HG03066 (cell line): ENCODE results near the gene SDK2.
"Not testable (repeated sequence)": the region's sequence is repeated elsewhere in the genome, so short reads cannot be mapped to it uniquely, and the experiment has no call there.

Experiments
- ATAC-seq: cut with Tn5 transposase; IDR thresholded peaks from one replicate; pipeline ENCODE4 v1.9.1; 2021; ENCODE audit warnings: low read depth; ENCODE audit not compliant: unreplicated experiment

SDK2 gene

DNA sequence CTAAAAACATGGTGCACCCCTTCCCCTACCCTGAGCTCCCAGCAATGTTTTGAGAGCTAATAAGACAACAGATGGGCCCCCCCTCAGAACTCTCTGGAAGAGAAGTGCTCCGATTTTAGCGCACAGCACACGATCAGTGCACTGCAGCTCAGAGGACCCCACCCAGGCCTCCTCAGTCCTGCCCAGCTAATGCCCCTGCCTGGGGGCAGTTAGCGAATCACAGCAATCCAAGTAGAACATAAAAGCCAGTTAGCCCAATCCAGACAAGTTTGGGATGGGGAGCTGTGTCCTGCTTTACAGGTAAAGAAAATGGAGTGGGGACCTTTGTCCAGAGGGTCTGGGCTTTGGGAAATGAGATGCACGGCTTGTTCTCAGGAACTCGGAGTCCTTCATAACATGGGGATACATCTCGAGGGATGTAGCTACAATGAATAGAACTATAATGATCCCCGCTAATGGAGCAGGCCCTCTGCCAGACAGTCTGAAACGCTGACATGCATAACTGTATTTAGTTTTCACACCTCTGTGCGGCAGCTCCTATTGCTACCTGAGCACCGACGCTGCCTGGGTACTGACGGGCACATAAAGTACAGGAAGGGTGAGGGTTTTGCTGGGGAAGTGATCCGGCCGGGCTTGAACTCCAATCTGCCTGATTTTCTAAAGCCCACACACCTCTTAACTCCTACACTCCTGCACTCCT is 302.7 kb downstream of the SDK2 start:
- no peak for ATAC-seq

DNA sequence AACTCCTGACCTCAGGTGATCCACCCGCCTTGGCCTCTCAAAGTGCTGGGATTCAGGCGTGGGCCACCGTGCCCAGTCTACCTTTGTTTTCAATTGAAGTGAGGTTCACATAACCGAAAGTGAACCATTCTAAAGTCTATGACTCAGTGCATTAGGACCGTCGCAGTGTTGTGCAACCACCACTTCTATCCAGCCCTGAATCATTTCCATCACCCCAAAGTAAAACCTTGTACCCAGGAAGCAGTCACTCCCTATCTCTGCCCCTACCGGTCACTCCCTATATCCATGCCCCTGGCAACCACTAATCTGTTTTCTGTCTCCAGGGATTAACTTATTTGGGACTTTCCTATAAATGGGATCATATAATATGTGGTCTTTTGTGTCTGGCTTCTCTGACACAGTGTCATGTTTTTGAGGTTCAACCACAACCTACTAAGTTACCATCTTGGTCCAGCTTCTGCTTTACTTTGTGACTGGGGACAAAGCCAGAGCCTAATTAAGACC is 304.1 kb downstream of the SDK2 start:
- ATAC-seq, result no peak

DNA sequence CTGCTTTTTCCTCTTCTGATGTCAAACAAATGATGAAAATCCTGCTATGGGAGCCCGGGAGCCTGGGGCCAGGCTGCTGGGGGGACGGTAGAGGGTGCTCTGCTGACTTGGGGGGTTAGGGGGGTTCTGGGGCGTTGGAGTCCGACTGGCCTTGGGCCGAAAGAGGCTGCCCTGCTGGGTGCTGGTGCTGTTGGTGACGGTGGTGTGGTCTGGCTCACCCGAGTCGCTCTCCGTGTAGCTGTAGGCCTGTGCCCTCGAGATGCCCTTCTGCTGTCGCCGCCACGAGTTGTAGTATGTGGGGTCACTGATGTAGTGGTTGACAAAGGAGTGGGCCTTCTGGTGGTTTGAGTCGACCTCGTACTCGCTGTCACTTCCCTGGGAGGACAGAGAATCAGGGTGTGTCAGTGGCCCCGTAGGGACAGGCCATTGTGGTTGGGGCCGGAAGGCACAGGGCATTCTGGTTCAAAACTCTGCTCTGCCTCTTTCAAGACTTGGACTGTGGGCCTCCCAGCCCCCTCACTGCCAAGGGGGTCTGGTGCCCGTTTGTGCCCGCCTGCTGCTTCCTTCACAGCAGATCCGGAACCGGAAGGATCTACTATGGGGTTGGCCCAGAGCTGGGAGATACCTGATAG is 305.6 kb downstream of the SDK2 start:
- ATAC-seq, result no peak

DNA sequence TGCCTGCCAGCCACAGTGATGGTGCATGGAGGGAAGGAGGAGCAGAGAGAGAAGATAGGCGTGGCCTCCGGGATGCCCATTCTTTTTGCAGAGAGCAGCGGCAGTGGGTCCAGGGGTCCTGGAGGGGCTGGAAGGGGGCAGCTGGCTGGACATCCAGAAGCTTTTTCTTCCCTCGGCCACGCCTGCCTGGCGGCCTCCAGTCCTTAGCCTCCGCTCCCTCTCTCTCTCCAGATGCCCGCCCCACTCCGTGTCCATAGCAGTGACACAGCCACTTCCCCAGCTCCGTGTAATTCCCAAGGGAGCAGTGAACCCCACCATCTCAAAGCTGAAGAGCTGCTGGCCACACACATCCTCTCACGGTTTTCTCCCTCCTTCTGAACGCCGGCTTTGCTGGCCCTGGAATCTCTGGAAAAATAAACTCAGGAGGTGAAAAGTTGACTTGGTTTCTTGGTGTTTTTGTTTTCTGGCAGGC is 306.2 kb downstream of the SDK2 start:
- no peak for ATAC-seq

DNA sequence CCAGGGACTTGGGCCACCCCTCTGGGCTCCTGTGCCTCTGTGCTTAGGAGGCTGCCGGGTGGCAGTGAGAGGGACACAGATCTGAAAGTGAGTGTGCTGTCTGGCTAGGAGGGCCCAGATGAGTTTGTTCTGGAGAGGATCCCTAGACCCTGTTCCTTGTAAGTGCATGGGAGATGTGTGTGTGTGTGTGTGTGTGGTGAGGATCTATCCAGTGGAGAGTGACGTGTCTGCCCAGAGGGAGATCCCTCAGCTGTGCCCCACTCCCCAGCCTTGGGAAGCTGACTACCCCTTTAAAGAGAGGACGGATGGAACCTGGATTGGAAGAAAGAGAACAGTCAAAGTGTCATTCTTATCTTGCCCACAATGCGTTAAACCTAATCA is 306.9 kb downstream of the SDK2 start:
- no peak for ATAC-seq

DNA sequence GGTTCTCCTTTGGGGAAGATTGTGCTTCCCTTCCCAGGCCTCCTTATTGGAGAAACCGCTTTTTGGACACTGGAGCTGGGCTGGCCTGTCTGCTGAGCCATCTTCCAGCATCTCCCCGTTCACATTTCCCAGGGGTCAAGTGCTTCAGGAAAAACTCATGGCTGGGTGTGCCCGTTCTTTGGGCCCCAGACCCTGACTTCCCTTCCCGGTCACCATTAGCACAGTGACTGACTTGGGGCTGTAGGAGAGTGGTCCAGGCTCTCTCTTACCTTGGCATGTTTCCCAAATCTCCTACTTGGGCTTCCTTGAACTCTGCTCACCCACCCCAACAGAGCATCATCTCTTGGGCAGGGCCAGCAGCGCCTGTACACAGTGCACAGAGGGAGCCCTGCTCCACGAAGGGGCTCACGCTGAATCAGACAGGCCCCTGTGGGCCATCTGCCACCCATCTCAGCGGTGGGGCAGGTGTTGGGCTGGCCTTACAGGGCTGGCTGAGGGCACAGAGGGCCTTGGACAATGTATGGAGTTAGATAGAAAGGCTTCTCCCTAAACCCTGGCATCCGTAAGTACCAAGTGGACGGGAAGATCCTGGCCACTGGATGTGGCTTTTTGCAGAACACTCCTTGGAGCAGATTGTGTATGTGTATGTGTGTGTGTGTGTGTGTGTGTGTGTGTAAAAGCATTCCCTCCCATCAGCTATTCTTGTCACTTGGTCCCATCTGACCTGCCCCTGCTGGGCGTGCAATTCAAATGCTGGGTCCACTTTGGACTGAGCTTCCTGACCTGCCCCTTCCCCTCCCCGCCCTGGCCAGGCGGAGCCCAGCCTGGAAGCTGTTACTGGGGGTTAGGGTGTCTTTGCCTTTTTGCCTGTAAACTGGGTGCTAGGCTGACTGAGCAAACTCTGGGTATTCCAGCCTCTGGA is 307.6 kb downstream of the SDK2 start:
- ATAC-seq, result no peak

DNA sequence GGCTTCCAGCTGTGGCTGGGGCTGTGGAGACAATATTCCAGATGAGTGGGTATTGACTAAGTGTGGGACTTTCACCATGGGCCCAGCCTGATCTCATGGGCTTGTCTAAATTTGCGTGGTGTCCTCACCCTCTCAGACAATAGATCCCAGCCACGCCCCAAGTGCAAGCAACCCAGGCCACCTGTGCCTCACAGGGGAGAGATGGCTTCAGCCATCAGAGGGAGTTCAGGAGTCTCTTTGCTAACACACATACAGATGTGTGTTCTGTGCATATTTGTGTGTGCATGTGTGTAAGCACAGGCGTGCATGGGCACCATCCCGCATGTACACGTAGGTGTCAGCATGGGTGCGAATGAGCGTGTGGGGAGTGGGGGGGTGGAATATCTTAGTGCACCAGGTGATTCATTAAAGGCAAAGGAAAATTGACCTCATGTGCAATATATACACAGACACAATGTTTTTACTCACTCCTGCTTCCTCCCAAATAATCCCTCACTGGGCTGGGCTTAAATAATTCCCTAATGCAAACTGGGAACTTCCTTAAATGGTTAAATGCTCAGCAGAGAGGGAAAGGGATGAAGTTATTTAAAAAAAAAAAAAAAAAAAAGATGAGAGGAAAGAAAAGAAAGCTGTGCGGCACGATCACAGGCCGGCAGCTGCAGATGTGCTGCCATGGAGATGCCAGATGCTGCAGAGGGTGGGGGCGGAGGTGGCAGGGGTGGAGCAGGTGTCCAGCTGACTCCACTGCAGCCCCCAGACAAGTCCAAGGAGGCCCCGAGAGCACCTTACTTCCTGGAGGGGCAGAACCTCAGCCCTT is 308.4 kb downstream of the SDK2 start:
- ATAC-seq, result no peak

DNA sequence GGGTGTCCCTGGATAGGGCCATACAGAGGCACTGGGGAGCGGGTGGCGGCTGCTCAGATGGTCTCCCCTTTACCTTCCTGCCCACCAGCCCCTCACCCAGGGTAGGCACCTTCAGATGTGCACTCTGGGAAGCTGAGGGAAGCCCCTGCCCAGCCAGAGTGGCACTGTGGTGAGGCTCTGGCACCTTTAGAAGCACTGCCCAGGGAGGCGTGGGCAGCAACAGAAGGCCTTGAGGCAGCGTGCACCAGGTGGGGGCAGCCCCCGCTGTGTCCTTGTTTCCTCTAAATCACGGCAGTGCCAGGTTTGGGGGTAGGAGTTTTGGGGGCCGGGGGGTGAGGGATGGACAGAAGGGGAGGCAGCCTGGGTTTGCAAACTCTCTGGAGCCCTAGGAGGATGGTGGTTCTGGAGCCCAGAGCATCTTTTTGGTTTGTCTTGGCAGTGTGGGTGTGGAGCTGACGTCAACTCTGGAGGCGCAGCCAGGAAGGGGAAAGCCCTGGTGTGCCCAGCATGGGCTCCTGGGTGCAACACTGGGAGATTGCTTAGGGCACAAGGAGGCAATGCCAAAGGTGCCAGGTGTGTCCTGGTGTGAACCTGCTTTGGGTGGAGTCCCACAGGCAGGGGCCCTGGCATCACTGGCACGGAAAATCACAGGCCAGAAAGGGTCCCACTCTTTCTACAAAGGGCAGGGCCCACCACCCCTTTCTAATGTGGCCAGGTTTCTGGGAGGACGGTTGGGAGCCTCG is 309.3 kb downstream of the SDK2 start:
- no peak for ATAC-seq

DNA sequence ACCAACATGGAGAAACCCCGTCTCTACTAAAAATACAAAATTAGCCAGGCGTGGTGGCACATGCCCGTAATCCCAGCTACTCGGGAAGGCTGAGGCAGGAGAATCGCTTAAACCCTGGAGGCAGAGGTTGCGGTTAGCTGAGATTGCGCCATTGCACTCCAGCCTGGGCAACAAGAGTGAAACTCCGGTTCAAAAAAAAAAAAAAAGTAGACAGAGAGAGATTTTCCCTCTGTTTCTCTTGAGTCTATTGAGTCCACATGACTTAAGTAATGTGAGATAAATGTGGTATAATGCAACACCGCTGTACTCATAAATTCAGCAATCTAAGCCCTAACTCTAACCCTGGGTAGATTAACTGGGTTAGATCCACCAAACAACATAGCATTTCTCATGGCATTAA is 310.8 kb downstream of the SDK2 start:
- not testable (repeated sequence) for ATAC-seq

DNA sequence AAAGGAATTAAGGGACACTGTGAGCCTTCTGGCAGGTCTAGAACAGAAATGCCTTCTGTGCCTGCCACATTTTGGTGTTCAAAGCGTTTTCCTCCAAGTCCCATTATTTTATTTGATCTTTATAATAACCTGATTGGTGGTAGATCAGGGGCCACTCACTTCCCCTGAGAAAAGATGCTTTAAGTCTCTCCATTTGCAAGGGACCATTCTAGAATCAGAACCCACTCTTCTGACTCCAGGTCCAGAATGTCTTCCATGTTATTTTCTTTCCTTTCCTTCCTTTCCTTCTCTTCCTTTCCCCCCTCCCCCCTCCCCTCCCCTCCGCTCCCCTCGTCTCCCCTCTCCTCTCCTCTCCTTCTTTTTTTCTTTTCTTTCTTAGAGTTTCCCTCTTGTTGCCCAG is 313.2 kb downstream of the SDK2 start:
- no peak for ATAC-seq

DNA sequence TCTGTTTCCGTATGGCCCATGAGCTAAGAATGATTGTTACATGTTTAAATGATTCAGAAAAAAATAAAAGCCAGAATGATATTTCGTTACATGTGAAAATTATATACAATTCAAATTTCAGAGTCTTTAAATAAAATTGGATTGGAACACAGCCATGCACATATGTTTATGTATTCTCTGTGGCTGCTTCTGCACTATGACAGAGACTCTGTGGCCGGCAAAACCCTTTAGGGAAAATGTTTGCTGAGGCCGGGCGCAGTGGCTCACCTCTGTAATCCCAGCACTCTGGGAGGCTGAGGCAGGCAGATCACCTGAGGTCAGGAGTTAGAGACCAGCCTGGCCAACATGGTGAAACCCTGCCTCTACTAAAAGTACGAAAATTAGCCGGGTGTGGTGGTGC is 316.6 kb downstream of the SDK2 start:
- no peak for ATAC-seq

DNA sequence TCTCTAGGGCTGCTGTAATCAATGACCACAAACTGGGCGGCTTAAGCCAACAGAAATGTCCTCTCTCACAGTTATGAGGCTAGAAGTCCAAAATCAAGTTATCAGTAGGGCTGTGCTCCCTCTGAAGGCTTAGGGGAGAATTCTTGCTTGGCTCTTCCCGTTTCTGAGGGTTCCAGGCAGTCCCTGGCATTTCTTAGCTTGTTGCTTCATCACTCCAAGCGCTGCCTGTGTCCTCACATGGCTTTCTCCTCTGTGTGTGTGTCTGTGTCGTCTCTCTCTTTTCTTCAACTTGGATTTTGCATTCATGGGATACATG is 318.8 kb downstream of the SDK2 start:
- no peak for ATAC-seq

DNA sequence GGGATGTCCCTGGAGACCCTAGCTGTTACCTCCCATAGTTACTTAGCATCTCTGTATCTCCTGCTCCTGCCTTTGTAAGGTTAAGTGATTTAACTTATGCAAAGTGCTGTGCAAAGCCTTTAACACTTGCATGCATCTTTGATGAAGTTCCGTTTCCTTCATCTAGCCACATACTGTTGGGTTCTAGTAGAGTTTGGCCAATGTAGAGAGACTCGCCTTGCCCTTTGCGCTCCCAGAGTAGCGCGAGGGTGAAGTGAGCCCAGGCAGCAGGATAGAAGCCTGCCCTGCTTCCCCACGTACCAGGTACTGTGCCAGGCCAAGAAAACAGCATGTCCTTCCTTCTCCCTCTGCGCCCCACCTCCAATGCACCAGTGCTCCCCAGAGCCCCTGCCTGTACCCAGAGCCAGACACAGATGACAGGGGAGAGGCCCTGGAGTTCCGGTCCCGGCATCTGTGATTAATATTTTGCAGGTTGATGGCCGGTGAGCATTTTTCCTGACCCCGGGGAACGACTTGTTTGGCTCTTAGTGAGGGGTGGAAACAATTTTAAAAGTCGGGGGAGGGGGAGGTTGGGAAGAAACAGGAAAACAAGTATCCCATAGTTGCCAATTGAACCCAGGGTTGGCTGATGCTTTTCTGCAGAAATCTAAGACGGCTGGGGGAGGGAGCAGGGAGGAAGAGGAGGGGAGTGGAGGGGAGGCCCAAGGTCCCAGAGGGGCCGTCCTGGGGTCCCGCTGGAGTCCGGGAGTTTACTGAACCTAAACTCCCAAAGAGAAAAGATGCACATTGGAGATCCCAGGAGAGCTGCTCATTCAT is 319.3 kb downstream of the SDK2 start:
- ATAC-seq, result no peak

DNA sequence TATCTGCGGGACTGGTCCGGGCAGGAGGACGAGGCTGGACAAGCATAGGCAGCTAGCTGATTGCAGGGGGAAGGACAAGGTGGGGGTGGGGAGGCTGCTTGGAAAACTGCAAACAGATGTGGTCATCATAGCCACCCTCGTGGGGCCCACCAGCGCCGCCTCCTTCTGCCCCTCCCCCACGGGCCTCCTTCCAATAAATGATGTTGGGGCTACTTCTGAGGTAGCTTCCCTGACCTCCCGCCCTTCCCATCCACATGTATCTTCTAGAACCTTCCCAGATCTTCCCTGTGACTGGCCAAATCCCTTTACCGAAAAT is 320.1 kb downstream of the SDK2 start:
- no peak for ATAC-seq

DNA sequence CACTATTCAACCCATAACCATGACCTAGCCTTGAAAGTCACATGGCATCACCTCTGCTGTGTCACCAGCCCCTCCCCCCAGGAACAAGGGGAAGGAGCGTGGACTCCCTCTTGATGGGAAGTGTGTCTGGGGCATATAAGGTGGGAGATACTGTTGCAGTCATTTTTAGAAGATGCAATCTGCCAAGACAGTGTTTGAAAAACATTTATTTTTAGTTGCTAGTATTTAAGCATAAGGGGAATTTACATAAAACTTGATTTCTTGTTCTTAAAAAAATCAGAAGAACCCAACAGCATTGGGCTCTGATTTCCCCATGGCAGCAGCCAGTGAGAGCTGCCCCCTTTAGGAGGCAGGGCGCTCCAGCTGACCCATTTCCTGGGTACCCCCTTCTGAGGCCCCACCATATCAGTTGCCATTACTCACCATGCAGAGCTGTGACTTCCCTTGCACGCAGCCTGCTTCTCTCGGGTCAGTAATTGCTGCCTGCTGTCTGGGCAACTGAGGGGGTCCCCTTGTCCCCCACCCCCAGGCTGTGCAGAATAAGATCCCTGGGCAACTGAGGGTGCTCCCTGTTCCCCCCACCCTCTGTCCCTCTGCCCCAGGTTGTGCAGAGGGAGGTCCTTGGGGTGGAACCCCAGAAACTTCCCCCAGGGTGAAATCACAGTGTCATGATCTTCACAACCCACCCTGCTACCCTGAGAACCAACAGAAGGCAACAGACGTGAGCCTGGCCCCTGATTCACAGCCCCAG is 320.7 kb downstream of the SDK2 start:
- ATAC-seq, result no peak

DNA sequence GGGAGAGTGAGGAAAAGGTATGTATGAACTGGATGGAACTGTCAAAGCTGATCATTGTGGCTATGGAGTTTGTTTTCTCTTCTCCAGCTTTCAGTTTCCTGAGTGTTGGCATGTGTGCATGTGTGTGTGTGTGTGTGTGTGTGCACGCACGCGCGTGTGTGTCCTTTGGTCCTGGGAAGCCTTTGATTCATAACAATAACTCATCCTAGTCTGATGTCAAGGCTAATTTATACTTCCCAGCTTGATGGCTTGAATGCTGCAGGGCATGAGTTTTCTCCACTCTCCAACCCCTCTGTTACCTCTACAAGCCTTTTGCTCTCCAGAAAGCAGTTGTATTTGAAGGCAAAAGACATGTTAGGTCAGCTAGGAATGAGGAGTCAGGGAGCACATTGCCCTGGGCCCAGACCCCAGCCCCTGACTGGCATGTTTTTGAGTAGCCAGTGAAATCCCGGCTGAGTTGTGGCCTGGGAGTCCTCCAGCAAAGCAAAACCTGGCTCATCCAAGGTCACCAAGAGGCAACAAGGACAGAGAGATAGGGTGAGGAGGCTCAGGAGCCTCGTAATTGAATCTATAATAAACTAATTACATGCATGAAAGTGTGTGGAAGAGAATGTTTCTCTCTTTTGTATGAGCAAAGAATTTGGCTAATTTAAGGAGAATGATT is 323.5 kb downstream of the SDK2 start:
- no peak for ATAC-seq

DNA sequence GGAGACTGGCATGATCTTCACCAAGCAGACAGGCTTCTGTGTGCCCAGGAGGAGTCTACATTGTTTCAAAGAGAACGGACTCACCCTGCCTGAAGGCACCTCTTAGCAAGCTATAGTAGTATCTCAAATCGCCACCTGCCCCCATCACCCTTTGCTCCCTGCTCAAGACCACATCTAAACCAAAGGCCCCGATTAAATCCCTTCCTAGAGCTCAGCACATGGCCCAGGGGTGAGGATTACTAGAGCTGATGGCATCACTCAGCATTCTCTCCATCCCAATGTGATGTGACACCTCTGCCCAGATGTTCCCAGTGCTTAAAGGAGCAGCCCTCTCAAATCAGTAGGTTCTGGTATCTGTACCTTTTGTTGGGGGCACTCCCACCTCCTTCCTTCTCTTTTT is 324.5 kb downstream of the SDK2 start:
- no peak for ATAC-seq

DNA sequence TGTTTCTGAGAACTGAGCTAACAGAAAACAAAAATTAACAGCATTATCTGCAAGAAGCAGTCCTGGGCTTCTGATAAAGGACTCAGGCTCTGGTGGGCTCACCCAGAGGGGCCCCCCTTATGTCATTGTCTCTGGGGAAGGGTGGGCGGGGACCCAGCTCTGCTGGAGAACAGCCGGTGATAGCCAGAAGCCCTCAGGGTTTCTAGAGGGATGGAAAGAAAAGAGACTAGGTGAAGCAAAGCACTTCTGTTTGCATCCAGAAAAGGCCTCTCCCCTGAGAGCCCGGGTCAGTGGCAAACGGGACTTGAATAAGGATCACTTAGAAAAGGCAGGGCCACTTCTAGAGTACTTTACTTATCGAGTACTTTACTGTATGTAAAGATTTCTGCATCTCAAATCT is 325.4 kb downstream of the SDK2 start:
- ATAC-seq, result no peak
